Glomerular visceral epithelial cell (primary cell): ENCODE measurements around the gene WNT1.

Source experiments
- DNase-seq: peaks from one replicate; pipeline ENCODE4 v3.0.0-alpha.2; 2016; ENCODE audit errors: extremely low spot score

WNT1 gene

DNA sequence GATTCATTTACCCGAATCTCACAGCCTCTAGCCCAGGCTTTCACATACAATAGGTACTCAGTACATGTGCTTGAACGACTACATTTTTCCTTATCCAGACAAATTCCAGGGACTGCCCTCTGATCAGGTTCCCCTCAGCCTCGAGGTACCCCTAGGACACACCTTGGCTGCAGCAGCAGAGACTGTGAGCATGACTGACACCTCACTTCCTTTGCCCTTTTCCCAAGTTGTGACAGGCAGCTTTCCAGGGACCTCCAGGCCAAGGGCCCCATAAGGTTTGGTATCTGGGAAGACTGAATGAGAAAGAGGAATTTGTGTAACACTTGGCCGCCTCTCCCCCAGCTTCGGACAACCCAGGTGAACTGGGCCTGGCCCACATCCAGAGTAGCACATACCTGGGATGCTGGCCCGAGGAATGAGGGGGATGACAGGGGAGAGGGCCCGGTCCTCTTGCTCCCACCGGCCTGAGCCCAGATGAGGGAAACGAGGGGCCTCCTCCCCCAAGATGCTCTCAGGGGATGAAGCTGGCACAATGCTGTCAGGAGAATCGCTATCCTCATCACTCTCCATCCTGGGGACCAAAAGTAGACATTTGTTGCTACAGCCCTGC, 50.6 kb downstream of the WNT1 start:
- DNase-seq, result no peak

DNA sequence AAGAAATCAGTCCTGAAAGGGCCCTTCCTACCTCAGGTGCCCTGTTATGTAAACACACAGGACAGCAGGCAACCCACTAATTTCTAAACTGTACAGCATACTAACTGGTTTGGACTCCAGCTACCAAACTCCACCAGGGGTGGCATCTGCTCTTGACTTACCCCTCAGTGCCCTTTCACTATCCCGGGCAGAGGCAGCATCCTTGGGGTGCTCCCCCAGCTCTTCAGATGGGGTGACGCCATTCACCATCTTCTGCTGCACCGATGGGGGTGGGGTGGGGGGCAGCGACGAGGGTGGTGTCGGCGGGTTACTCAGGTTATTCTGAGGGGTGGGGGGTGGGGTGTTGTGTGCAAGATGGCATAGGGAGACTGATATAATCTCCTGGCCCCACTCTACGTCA, 52.0 kb downstream of the WNT1 start:
- no peak for DNase-seq

DNA sequence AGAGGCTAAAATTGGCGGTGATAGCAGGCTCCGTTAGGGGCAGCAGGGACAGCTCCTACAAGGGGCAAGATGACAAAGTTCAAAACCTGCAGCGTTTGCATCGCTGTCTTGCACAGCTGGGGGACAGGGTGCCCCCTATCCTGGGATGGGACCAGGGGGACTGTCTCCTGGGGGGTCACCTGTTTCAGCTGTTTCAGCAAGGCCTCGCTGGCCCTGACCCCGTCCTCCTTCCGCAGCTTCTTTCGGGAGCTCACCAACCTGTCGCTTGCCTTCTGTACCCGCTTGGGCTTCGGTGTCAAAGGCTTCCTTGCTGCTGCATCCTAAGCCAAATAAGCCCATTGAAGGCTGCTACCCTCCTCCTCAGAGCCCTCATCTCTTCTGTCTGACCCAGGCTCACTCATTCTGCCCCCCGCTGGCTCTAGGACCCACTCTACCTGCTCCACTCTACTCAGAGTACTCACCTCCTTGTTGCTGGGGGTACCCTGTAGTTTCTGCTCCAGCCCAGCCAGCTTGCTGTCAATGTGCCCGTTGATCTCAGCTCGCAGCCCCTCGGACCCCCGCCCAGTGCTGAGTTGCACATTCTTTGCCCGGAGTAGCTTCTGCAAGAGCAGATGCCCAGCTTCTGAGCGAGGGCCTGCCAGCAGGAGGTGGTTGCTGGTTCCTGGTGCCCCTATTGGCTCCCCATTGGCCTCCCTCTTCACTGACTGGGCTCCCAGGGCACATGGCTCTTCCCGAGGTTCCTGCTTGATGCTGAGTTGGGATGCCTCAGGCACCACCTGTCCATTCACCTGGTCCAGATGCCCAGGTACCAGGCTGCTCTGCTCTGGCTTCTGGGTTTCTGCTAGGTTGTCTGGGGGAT, 52.8 kb downstream of the WNT1 start:
- DNase-seq, result no peak

GRCh38 chr12:49031573-49032161, 53.5 kb downstream of the WNT1 start:
- DNase-seq, result no peak
